Breast epithelium (tissue), 3 donors: Measurements from ENCODE around the gene KCTD16.

ENCODE experiments used
- CTCF ChIP-seq, 3 donors: fragments of 450-650 bp; IDR thresholded peaks; one replicate each; pipeline ENCODE4 v1.5.1; 2016 to 2017; ENCODE audit warnings: antibody characterized with exemption in 3 of 3, mild to moderate bottlenecking in 3 of 3, moderate library complexity in 3 of 3
- POLR2AphosphoS5 ChIP-seq, 3 donors: sonication (generic); formaldehyde crosslinking; IDR thresholded peaks; one replicate each; pipeline ENCODE4 v1.6.1; 2017; ENCODE audit warnings: antibody characterized with exemption in 3 of 3

- TF ChIP-seq CTCF (IDR thresholded peaks at IDR 0.05) (no peak), POLR2AphosphoS5 (IDR thresholded peaks at IDR 0.05) (no peak)
Observed at GRCh38 chr5:144481861-144482260, 311.2 kb downstream of the KCTD16 start.
